NCI-H510A (cell line): ENCODE results near the gene TMA7B.

Source experiments
- DNase-seq: peaks from one replicate; lab custom pipeline; 2025; lab: John Stamatoyannopoulos, UW

Gene TMA7B

DNA sequence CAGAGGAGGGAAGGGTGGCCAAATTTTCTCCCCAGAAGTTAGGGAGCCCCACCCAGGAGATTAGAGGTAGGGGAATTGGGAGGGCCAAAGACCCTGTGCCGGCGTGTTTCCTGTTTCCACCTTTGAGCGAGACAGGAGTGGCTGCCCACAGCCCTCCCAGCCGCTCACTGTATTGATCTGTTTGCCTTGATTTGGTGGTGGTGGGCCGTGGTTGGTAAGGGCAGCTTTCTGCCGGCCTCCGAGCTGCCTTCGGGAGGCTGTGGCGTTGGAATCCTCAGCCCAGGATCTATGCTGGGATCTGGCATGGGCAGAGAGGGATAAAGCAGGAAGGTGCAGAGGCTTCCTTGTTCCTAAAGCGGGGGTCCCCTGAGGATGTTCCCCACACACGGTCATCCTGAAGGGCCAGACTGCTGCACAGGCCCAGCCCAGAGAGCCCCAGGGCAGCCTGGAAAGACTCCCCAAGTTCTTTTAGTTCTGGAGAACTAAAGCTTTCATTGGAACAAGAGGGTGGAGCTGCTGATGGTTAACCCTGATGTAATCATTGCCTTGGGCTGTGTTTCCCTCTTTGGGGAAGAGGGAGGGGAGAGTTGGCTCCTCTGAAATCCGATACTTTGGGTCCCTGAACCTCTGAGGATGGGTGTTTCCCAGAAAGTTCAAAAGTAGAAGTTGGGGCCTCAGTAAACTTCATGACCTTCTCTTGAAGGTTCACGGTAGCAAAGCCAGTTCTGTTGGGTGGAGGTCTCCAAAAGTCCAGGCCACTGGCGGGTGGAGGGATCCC, 41.8 kb downstream of the TMA7B start:
- DNase-seq: no peak

DNA sequence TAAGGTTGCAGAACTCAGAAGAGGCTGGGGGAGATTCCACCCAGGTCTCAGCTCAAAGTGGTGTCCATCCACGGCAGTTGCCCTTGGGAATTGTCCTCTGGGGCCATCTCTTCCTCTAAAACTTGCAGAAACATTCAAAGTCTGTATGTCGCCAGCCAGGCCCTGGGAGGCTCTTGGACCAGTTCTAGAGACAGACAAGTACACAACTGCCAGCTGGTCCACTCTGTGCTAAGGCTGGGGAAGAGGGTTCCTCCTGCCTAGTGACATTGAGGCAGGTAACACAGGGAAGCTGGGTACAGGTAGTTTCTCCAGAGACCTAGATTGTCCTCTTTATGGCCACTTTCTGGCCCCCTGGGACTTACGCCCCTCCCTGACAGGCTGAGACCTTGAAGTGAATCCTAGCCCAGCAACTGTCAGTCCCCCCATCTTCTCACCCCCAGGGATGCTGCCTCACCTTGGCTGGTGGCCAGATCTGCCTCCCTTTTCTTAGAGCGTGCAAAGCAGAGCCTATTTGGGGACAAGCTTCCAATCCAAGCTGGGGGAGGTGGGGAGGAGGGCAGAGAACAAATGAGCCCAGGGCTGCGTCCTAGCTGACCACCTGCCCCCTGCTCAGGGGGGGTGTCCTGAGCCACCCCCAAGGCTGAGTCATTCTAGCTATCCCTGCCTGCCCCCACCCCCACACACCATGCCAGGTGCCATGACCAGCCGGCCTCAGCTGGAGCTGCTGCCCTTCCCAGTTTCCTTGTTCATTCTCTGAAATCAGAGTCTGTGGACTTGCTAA, 42.9 kb downstream of the TMA7B start:
- DNase-seq: no peak

DNA sequence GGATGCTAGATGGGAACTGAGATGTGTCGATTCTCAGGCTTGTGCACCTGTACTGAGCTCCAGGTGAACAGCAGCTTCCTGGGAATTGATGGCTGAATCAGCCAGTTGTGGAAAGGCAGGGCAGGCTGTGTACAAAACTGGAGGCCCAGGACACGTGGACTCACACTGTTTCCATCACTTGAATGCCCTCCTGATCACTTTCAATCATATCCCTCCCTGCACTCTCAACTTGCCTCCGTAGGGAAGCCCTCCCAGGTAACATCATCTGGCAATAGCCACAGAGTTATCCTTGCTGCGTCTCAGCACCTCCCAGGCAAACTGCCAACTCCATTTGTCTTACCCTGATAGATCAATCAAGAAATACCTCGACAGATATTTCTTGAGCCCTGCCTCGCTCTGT, 44.6 kb downstream of the TMA7B start:
- DNase-seq: no peak

DNA sequence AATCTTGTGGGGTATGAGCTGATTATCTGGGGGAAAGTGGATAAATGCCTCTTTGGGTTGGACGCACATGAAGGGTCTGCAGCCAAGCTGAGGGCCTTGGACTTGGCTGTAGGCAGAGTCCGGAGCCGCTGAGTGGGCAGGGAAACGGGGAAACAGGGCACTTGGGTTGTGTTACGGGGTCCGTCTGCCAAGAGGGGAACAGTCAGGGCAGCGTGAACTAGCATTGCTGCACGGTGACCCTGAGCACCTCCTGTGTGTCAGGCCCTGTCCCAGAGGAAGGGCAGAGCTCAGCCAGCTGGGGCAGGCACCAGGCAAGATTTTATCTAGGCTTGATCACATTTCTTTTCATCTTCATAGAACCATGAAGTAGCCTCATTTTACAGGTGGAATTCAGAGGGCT, 46.4 kb downstream of the TMA7B start:
- DNase-seq: no peak

DNA sequence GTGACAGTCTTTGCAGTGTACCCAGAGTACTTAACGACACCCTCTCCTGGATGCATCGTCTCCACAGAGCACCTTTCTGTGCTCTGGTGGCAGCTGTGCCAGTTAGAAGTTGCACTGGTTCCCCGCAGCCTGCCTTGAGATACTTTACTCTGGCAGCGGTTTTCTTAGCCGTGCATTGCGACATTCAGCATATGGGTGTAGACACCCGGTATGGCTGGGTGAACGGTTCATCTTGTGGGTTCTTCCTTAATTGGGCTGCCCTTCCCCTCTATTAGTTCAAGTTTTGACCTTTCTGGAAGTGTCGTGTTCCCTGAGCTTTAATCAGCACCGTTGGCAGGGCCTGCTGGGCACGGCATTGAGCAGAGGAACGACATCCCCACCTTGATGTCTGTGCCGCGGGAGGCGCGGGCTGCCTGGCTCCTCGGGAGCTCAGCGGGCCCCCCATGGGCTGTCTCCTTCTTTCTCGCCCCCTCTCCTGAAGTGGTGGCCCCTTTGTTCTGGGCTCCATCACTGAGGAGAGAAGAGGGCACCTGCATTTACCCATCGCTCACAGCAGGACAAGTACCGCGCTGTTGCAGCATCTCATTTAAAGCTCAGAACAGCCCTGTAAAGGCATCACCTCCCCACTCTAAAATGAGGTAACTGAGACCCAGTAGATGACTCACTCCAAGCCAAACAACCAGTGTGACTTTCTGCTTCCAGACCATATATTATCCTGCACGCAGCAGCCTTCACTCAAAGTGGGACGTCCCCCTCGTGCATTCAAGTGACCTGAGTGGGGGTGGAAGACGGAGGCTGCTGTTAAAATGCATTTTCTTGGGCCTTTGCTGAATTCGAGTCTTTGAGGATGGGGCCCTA, 47.9 kb downstream of the TMA7B start:
- DNase-seq: no peak

DNA sequence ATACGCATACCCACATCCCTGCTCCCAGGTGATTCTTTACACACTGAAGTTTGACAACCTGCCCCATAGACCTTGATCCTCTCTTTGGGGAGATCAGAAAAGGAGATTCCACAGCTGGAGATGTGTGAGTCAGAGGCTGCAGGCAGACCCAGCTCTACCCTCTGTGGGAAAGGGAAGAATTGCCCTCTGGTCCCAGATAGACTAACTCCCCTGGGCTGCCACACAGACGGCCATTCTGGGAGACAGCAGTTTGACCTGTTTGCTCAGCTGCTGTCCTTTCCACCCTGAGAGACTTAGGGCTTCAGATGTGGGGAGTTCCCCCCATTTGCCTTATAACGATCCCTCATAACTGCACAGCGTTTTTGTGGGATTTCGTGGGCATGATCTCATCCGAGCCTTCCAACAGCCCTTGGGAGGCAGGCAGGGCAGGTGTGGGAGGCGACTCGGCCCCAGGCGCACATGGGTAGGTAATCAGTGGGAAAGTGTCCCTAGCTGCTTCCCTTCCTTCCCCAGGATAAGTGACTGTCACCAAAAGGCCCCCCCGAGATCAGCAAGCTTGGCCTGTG, 48.6 kb downstream of the TMA7B start:
- no peak for DNase-seq

DNA sequence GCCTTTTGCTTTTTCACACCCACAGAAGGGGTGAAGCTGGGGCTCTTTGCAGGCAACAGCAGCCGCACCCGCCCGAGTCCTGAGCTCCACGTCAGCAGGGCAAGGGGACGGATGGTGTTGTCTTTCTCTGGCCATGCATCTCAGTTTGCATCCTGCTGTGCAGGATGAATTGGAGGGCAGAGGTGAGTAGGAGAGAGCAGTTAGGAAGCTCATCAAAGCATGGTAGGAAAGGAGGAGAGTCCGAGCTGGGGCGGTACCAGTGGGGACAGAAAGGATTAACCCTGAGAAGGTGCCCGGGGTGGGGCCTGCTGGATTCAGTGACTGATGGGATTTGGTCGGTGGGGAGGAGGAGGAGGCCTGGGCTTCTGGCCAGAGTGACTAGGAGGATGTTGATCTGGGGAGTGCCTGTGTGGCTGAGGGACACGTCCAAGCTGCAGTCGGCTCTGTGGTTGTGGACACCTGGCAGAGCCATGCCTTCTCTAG, 49.1 kb downstream of the TMA7B start:
- peak; percentile 37 for DNase-seq

DNA sequence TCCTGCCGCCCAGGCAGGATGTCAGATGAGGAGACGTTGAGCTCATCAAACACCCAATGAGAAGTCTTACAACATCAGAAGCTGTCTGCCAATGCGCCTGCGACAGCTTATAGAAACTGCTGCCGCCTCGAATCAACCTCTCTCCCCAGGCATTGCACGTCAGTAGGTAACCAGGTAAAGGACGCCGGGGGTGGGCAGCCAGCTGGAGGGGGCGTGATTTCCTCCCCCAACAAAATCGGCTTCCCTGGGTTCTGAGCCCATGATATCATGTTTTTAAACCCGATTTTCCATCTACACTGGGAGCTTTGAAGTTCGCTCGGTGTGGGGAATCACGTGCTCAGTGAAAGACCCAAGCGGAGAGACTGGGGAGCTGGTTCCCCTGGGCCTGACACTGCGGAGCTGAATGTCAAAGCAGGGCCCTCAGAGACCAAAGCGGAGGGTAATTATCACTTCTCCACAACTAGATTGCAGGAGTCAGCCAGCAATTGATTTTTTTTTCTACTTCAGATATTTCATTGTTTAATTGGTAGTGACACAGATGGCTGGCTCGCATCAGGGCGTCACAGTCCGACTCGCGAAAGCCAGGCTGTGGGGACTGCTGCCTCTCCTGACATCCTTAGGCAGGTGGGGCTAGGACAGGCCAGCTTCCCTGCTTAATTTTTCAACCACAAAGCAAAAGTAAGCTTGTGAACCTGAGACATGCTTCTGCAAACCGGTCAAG, 49.9 kb downstream of the TMA7B start:
- DNase-seq: no peak

DNA sequence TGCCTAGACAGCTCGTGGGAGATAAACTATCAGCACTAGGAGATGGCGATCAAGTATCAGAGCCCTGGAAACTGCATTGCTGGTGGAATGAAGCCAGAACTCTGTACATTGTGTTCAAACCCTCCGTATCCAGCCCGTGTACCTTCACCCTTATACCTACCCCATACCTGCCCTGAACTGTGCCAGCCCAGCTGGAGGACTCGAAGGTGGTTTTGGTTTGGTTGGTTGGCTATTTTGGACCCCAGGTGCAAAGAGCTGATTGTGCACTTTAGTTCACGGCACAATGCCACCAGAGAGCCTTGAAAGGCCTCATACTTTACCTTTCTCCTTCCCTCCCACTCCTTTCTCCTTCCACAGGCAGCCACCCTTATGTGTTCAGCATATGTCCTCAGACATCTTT, 50.5 kb downstream of the TMA7B start:
- no peak for DNase-seq
